ENCODE data around the gene UBE2D2.

UBE2D2 gene

GRCh38 chr5:139650689-139651042, 89.5 kb downstream of the UBE2D2 start (continued):
- TF ChIP-seq ZC3H10 (CRISPR knock-in tag; IDR thresholded peaks at IDR 0.05) (no peak), BACH2 (CRISPR knock-in tag; IDR thresholded peaks at IDR 0.05; ENCODE audit: borderline replicate concordance) (no peak), SNAI2 (CRISPR knock-in tag; IDR thresholded peaks at IDR 0.05) (no peak), TCF4 (CRISPR knock-in tag; IDR thresholded peaks at IDR 0.05; ENCODE audit: borderline replicate concordance) (no peak), ZNF565 (CRISPR knock-in tag; conservative IDR thresholded peaks at IDR 0.05; ENCODE audit: low read depth) (no peak), TSHZ2 (CRISPR knock-in tag; IDR thresholded peaks at IDR 0.05) (no peak), ZFP3 (CRISPR knock-in tag; IDR thresholded peaks at IDR 0.05) (no peak)

GRCh38 chr5:139651043-139651834, 90.1 kb downstream of the UBE2D2 start:
- ATAC-seq = peak; percentile 5
- TF ChIP-seq BACH2 (CRISPR knock-in tag; IDR thresholded peaks at IDR 0.05; ENCODE audit: borderline replicate concordance) = no peak
- TF ChIP-seq POU6F1 (CRISPR knock-in tag; IDR thresholded peaks at IDR 0.05; ENCODE audit: borderline replicate concordance, low read depth) = no peak

- ATAC-seq = peak; percentile 48
- TF ChIP-seq TSHZ2 (CRISPR knock-in tag; IDR thresholded peaks at IDR 0.05) (no peak), PATZ1 (CRISPR knock-in tag; IDR thresholded peaks at IDR 0.05; ENCODE audit: borderline replicate concordance) (peak; percentile 56; the same call in 1 of the 2 replicates)
Observed at GRCh38 chr5:139651853-139652787, 91.0 kb downstream of the UBE2D2 start.

- ATAC-seq = no peak
- TF ChIP-seq ISL1 (CRISPR knock-in tag; IDR thresholded peaks at IDR 0.05) (no peak), ZC3H10 (CRISPR knock-in tag; IDR thresholded peaks at IDR 0.05) (no peak), ZFP30 (CRISPR knock-in tag; IDR thresholded peaks at IDR 0.05) (no peak), TSHZ2 (CRISPR knock-in tag; IDR thresholded peaks at IDR 0.05) (no peak), POU6F1 (CRISPR knock-in tag; IDR thresholded peaks at IDR 0.05; ENCODE audit: borderline replicate concordance, low read depth) (no peak), ZNF565 (CRISPR knock-in tag; conservative IDR thresholded peaks at IDR 0.05; ENCODE audit: low read depth) (no peak), PPARA (CRISPR knock-in tag; IDR thresholded peaks at IDR 0.05; ENCODE audit: borderline replicate concordance) (no peak), CREB5 (CRISPR knock-in tag; IDR thresholded peaks at IDR 0.05; ENCODE audit: low read depth) (no peak), ZFP3 (CRISPR knock-in tag; IDR thresholded peaks at IDR 0.05) (no peak), ARNTL (CRISPR knock-in tag; IDR thresholded peaks at IDR 0.05; ENCODE audit: borderline replicate concordance, low read depth) (no peak), GLIS3 (CRISPR knock-in tag; IDR thresholded peaks at IDR 0.05) (no peak), BACH2 (CRISPR knock-in tag; IDR thresholded peaks at IDR 0.05; ENCODE audit: borderline replicate concordance) (no peak), ZNF70 (CRISPR knock-in tag; IDR thresholded peaks at IDR 0.05) (no peak)
Observed at GRCh38 chr5:139652788-139653241, 91.7 kb downstream of the UBE2D2 start.

Data from SK-N-SH treated with all-trans-retinoic acid at 6 μM for 48 hours (cell line).